ENCODE results near the gene MAGT1. TPM values are rescaled to one million over a fixed set of nuclear protein-coding genes. Genes with fewer than 3 reads are reported as not detected.

MAGT1 gene
- total RNA-seq, 1 donor from 2014 or later = 64.0 TPM

DNA sequence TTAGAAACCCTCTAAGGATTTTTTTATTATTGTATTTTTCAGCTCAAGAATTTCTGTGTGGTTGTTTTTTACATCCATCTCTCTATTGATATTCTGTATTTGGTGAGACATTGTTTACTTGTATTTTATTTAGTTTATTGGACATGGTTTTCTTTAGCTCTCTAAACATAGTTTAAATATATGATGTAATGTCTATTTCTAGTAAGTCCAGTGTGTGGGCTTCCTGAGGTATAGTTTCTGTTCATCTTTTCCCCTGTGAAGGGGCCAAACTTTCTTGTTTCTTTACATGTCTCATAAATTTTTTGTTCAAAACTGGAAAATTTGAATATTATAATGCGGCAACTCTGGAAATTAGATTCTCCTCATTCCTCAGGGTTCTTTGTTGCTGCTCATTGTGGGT, 81.0 kb downstream of the MAGT1 start:
- DNase-seq (no peak), ATAC-seq (no peak)
- H3K9me3 ChIP-seq = no peaks in the 10 kb centered on the region
- H3K27ac ChIP-seq = no peak overlapping the region
- no peaks in the 10 kb centered on the region for H3K27me3 ChIP-seq
- TF ChIP-seq, protein P1, sequence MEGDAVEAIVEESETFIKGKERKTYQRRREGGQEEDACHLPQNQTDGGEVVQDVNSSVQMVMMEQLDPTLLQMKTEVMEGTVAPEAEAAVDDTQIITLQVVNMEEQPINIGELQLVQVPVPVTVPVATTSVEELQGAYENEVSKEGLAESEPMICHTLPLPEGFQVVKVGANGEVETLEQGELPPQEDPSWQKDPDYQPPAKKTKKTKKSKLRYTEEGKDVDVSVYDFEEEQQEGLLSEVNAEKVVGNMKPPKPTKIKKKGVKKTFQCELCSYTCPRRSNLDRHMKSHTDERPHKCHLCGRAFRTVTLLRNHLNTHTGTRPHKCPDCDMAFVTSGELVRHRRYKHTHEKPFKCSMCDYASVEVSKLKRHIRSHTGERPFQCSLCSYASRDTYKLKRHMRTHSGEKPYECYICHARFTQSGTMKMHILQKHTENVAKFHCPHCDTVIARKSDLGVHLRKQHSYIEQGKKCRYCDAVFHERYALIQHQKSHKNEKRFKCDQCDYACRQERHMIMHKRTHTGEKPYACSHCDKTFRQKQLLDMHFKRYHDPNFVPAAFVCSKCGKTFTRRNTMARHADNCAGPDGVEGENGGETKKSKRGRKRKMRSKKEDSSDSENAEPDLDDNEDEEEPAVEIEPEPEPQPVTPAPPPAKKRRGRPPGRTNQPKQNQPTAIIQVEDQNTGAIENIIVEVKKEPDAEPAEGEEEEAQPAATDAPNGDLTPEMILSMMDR (IDR thresholded peaks at IDR 0.05) = no peak
- H3K36me3 ChIP-seq = no peaks in the 10 kb centered on the region
- no peaks in the 10 kb centered on the region for H3K4me1 ChIP-seq
- intact Hi-C loops (cut with DNase I) = no loop called here
- H3K4me3 ChIP-seq = no peak overlapping the region

DNA sequence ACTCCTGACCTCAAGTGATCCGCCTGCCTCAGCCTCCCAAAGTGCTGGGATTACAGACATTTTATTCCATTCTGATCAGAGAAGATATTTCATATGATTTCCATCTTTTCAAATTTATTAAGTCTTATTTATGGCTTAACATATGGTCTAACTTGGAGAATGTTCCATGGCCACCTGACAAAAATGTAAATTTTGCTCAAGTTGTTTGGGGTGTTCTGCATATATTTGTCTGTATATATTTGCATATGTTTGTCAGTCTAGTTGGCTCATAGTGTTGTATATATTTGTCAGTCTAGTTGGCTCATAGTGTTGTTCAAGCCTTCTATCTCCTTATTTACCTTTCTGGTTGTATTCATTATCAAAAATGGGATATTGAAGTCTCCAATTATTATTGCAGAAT, 93.0 kb downstream of the MAGT1 start:
- Histone ChIP-seq H3K36me3 (no peaks in the 10 kb centered on the region), H3K27ac (no peak overlapping the region), H3K4me1 (no peaks in the 10 kb centered on the region), H3K27me3 (no peaks in the 10 kb centered on the region), H3K4me3 (no peak overlapping the region), H3K9me3 (no peaks in the 10 kb centered on the region)
- intact Hi-C loops (cut with DNase I) = no loop called here
- TF ChIP-seq, protein P1 (IDR thresholded peaks at IDR 0.05) = no peak
- ATAC-seq (no peak), DNase-seq (no peak)

DNA sequence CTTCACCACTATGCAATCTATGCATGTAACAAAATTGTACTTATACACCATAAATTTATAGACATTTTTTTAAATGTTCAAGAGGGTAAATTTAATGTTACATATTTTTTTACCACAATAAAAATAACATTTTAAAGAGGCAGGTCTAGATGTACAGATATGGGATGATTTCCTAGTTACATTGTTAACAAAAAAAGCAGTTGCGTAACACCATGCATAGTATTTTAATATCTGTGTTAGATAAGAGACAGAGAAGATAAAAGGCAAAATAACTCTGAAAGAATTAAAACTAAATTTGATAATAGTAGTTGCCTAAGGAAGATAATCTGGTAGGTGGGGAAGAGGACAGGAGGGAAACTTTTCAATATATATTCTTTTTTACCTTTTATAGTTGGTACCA, 100.1 kb downstream of the MAGT1 start:
- no peaks in the 10 kb centered on the region for H3K27me3 ChIP-seq
- ATAC-seq = no peak
- no peaks in the 10 kb centered on the region for H3K4me1 ChIP-seq
- no peak overlapping the region for H3K27ac ChIP-seq
- no peaks in the 10 kb centered on the region for H3K36me3 ChIP-seq
- intact Hi-C loops (cut with DNase I) = no loop called here
- no peak for DNase-seq
- H3K4me3 ChIP-seq = no peak overlapping the region
- H3K9me3 ChIP-seq = no peaks in the 10 kb centered on the region
- TF ChIP-seq, protein P1 (IDR thresholded peaks at IDR 0.05) = no peak

DNA sequence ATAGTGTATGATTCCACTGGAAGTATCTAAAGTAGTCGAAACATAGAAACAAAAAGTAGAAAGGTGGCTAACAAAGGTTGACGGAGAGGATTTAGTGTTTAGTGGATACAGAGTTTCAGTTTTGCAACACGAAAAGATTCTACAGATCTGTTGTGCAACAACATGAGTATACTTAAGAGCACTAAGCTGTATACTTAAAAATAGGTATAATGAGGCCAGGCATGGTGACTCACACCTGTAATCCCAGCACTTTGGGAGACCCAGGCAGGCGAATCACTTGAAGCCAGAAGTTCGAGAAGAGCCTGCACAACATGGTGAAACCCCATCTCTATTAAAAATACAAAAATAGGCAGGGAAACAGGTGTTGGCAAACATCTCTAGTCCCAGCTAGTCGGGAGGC, 101.3 kb downstream of the MAGT1 start:
- intact Hi-C loops (cut with DNase I) = no loop called here
- DNase-seq (no peak), ATAC-seq (no peak)
- no peaks in the 10 kb centered on the region for H3K4me1 ChIP-seq
- no peaks in the 10 kb centered on the region for H3K27me3 ChIP-seq
- H3K9me3 ChIP-seq = no peaks in the 10 kb centered on the region
- H3K4me3 ChIP-seq = no peak overlapping the region
- no peak overlapping the region for H3K27ac ChIP-seq
- no peaks in the 10 kb centered on the region for H3K36me3 ChIP-seq
- TF ChIP-seq, protein P1 (IDR thresholded peaks at IDR 0.05) = no peak

DNA sequence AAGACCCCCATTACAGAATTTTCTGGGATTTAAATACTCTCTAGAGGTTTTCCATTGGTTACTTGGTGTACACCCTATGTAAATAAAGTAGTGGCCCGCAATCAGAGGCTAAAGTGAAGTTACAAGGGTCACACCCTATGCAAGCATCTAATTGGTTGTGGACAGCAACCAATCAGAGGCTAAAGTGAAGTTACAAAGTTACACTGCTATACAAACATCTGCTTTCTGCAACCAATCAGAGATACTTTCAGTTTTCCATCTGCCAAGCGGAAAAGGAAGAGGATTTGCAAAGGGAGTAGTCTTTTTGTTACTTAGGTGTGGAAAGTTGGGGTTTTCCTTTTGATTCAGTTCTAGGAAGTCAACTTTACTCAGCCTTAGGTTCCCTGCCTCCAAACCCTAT, 107.2 kb downstream of the MAGT1 start:
- peak overlapping the region; percentile 11 for H3K27ac ChIP-seq
- TF ChIP-seq, protein P1 (IDR thresholded peaks at IDR 0.05) = no peak
- H3K27me3 ChIP-seq = no peaks in the 10 kb centered on the region
- DNase-seq = no peak
- intact Hi-C loops (cut with DNase I) = no loop called here
- no peaks in the 10 kb centered on the region for H3K9me3 ChIP-seq
- H3K4me3 ChIP-seq = peak overlapping the region; percentile 37
- H3K4me1 ChIP-seq = no peaks in the 10 kb centered on the region
- ATAC-seq = peak; percentile 71
- no peaks in the 10 kb centered on the region for H3K36me3 ChIP-seq

DNA sequence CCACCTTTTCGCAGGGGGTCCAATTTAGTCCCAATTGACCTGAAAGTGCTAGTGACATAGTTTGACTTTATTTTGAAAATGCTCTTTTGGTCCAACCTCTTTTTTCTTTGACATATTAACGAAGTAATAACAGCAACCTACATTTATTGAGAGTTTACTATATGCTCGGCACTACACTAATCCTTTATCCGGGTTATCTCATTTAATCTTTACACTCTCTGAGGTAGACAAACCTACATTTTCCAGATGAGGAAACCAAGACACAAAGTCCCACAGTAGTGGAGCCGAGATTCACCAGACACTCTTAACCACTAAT, 108.9 kb downstream of the MAGT1 start:
- Histone ChIP-seq H3K4me3 (peak overlapping the region; percentile 67), H3K4me1 (no peaks in the 10 kb centered on the region), H3K36me3 (no peaks in the 10 kb centered on the region), H3K27ac (peak overlapping the region; percentile 94), H3K9me3 (no peaks in the 10 kb centered on the region), H3K27me3 (no peaks in the 10 kb centered on the region)
- DNase-seq (no peak), ATAC-seq (no peak)
- TF ChIP-seq, protein P1 (IDR thresholded peaks at IDR 0.05) = no peak
- intact Hi-C loops (cut with DNase I) = no loop called here
